ENCODE results near the gene CACNB4. TPM values are rescaled to one million over a fixed set of nuclear protein-coding genes. Genes with fewer than 3 reads are reported as not detected.

The CACNB4 gene
- total RNA-seq, 4 donors from 2014 or later = 3.5 to 4.8 (median 4.3) TPM

- Histone ChIP-seq H3K4me3 (no peak overlapping the region), H3K27ac (no peak overlapping the region), H3K36me3 (peaks cover 0 to 58% (median 7%) of the 10 kb centered on the region in 3 donors), H3K27me3 (no peaks in the 10 kb centered on the region), H3K9me3 (no peaks in the 10 kb centered on the region), H3K4me1 (no peaks in the 10 kb centered on the region)
- 96 to 100% methylated on average over 1 of the region's 1 CpG for WGBS, 2 donors
- DNase-seq (ENCODE audit: low spot score in 2 of 2) = no peak
- TF ChIP-seq POLR2A (IDR thresholded peaks at IDR 0.05) (no peak), EP300 (IDR thresholded peaks at IDR 0.05) (no peak)
- TF ChIP-seq, protein P1, sequence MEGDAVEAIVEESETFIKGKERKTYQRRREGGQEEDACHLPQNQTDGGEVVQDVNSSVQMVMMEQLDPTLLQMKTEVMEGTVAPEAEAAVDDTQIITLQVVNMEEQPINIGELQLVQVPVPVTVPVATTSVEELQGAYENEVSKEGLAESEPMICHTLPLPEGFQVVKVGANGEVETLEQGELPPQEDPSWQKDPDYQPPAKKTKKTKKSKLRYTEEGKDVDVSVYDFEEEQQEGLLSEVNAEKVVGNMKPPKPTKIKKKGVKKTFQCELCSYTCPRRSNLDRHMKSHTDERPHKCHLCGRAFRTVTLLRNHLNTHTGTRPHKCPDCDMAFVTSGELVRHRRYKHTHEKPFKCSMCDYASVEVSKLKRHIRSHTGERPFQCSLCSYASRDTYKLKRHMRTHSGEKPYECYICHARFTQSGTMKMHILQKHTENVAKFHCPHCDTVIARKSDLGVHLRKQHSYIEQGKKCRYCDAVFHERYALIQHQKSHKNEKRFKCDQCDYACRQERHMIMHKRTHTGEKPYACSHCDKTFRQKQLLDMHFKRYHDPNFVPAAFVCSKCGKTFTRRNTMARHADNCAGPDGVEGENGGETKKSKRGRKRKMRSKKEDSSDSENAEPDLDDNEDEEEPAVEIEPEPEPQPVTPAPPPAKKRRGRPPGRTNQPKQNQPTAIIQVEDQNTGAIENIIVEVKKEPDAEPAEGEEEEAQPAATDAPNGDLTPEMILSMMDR (IDR thresholded peaks at IDR 0.05) = no peak
Observed at GRCh38 chr2:151790689-151791088, 308.2 kb downstream of the CACNB4 start.

- TF ChIP-seq EP300 (IDR thresholded peaks at IDR 0.05) (no peak), POLR2A (IDR thresholded peaks at IDR 0.05) (no peak)
- TF ChIP-seq, protein P1 (IDR thresholded peaks at IDR 0.05) = no peak
- WGBS, 2 donors = 87 to 90% methylated on average over 4 of the region's 4 CpGs
- H3K4me3 ChIP-seq = no peak overlapping the region
- H3K9me3 ChIP-seq = no peaks in the 10 kb centered on the region
- H3K27ac ChIP-seq = no peak overlapping the region
- H3K36me3 ChIP-seq = peaks cover 0 to 67% (median 0%) of the 10 kb centered on the region in 3 donors
- DNase-seq (ENCODE audit: low spot score in 2 of 2) = no peak
- H3K4me1 ChIP-seq = no peaks in the 10 kb centered on the region
- no peaks in the 10 kb centered on the region for H3K27me3 ChIP-seq
Observed at GRCh38 chr2:151789055-151789834, 309.6 kb downstream of the CACNB4 start.

DNA sequence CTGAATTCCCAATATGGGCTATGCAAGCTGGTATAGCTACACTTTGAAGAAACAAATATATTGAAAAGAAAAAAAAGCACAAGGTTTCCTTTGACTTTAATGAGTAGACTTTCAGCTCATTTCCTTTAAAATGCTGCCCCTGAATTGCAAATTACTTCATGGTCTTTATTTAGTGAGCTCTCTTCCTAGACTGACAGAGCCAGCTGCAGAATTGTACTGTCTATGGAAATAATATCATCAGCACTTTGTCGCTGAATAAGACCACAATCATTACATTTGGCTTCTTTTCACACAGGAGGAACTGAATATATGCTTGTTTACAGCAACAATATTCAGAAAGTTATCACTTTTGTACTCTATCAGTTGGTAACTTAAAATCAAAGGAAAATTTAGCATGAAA, 312.4 kb downstream of the CACNB4 start:
- no peak for DNase-seq (ENCODE audit: low spot score in 2 of 2)
- Histone ChIP-seq H3K4me3 (no peak overlapping the region), H3K9me3 (no peaks in the 10 kb centered on the region), H3K27ac (no peak overlapping the region), H3K27me3 (no peaks in the 10 kb centered on the region), H3K36me3 (peaks cover 0 to 68% (median 0%) of the 10 kb centered on the region in 3 donors), H3K4me1 (no peaks in the 10 kb centered on the region)
- TF ChIP-seq POLR2A (IDR thresholded peaks at IDR 0.05) (no peak), EP300 (IDR thresholded peaks at IDR 0.05) (no peak)
- TF ChIP-seq, protein P1 (IDR thresholded peaks at IDR 0.05) = no peak
- WGBS, 2 donors = 88 to 91% methylated on average over 1 of the region's 1 CpG

GRCh38 chr2:151786077-151786476, 312.8 kb downstream of the CACNB4 start:
- no peaks in the 10 kb centered on the region for H3K4me1 ChIP-seq
- H3K36me3 ChIP-seq = peaks cover 0 to 68% (median 0%) of the 10 kb centered on the region in 3 donors
- no peaks in the 10 kb centered on the region for H3K27me3 ChIP-seq
- 91 to 95% methylated on average over 5 of the region's 5 CpGs for WGBS, 2 donors
- no peaks in the 10 kb centered on the region for H3K9me3 ChIP-seq
- H3K27ac ChIP-seq = no peak overlapping the region
- DNase-seq (ENCODE audit: low spot score in 2 of 2) = no peak
- no peak for TF ChIP-seq POLR2A (IDR thresholded peaks at IDR 0.05)
- TF ChIP-seq EP300 (IDR thresholded peaks at IDR 0.05) = no peak
- TF ChIP-seq, protein P1 (IDR thresholded peaks at IDR 0.05) = no peak
- H3K4me3 ChIP-seq = no peak overlapping the region

GRCh38 chr2:151783133-151783520, 315.7 kb downstream of the CACNB4 start:
- H3K4me1 ChIP-seq = no peaks in the 10 kb centered on the region
- no peak for TF ChIP-seq POLR2A (IDR thresholded peaks at IDR 0.05)
- no peak for TF ChIP-seq EP300 (IDR thresholded peaks at IDR 0.05)
- TF ChIP-seq, protein P1 (IDR thresholded peaks at IDR 0.05) = no peak
- DNase-seq (ENCODE audit: low spot score in 2 of 2) = no peak
- no peak overlapping the region for H3K27ac ChIP-seq
- H3K4me3 ChIP-seq = no peak overlapping the region
- H3K36me3 ChIP-seq = peaks cover 0 to 77% (median 0%) of the 10 kb centered on the region in 3 donors
- no peaks in the 10 kb centered on the region for H3K27me3 ChIP-seq
- 93 to 96% methylated on average over 2 of the region's 2 CpGs for WGBS, 2 donors
- no peaks in the 10 kb centered on the region for H3K9me3 ChIP-seq

Measured in tibial nerve (tissue), 4 donors.